Omental fat pad (tissue), 4 donors: ENCODE results near the gene FSD1. TPM values are rescaled to one million over a fixed set of nuclear protein-coding genes. Genes with fewer than 3 reads are reported as not detected.
"Not testable (repeated sequence)": the region's sequence is repeated elsewhere in the genome, so short reads cannot be mapped to it uniquely, and the experiment has no call there.

ENCODE experiments used
- ATAC-seq: fragments of 150-250 bp; one replicate; pipeline ENCODE4 v1.9.1; 2016; ENCODE audit warnings: mild to moderate bottlenecking, moderate library complexity; ENCODE audit not compliant: low FRiP score
- DNase-seq: peaks from one replicate; pipeline ENCODE4 v3.0.0-alpha.2; 2019; ENCODE audit warnings: low spot score
- CTCF ChIP-seq, 3 donors: fragments of 450-650 bp; IDR thresholded peaks; one replicate each; pipeline ENCODE4 v1.5.1; 2016 to 2017; ENCODE audit warnings: antibody characterized with exemption in 3 of 3, mild to moderate bottlenecking in 3 of 3, moderate library complexity in 2 of 3
- total RNA-seq, 4 donors: library from RNA; depleted of rRNA; stranded (reverse); fragments of >200 nt; gene quantifications; one replicate each; pipeline ENCODE4 v1.1.0, GENCODE V29; 2016

The FSD1 gene
- total RNA-seq, 4 donors from 2014 or later: not detected

GRCh38 chr19:4326837-4327251, 22.4 kb downstream of the FSD1 start:
- ATAC-seq (no peak), DNase-seq (no peak)
- TF ChIP-seq CTCF (IDR thresholded peaks at IDR 0.05): no peak

GRCh38 chr19:4327252-4327876, 23.0 kb downstream of the FSD1 start:
- DNase-seq: peak; percentile 62

GRCh38 chr19:4327877-4328242, 23.5 kb downstream of the FSD1 start:
- TF ChIP-seq CTCF (IDR thresholded peaks at IDR 0.05): no peak
- ATAC-seq: no peak
- no peak for DNase-seq

More at GRCh38 chr19:4327252-4327876, 23.0 kb downstream of the FSD1 start:
- peak; percentile 73 for ATAC-seq
- TF ChIP-seq CTCF (IDR thresholded peaks at IDR 0.05): no peak

- ATAC-seq (peak; percentile 91), DNase-seq (peak; percentile 88)
- TF ChIP-seq CTCF (IDR thresholded peaks at IDR 0.05): no peak
Measured at GRCh38 chr19:4328243-4328990, 24.0 kb downstream of the FSD1 start.

- DNase-seq, ATAC-seq: not testable (repeated sequence)
Measured at GRCh38 chr19:4328991-4329681, 24.7 kb downstream of the FSD1 start.

- DNase-seq (no peak), ATAC-seq (no peak)
- TF ChIP-seq CTCF (IDR thresholded peaks at IDR 0.05): no peak
Measured at GRCh38 chr19:4329858-4330257, 25.5 kb downstream of the FSD1 start.

- DNase-seq (no peak), ATAC-seq (no peak)
- no peak for TF ChIP-seq CTCF (IDR thresholded peaks at IDR 0.05)
Measured at GRCh38 chr19:4334929-4335570, 30.7 kb downstream of the FSD1 start.
